Tibial nerve (tissue), 4 donors: ENCODE measurements around the gene LRRC19. TPM values are rescaled to one million over a fixed set of nuclear protein-coding genes. Genes with fewer than 3 reads are reported as not detected.

Experiments
- DNase-seq, 2 donors: peaks; one replicate each; pipeline ENCODE4 v3.0.0-alpha.2; 2019; ENCODE audit warnings: low spot score in 2 of 2
- H3K27ac ChIP-seq, 4 donors: fragments of 200-600 bp; sonication (generic) in 3 of 4; one replicate each; pipeline ENCODE4 v1.5.1; 2017 to 2019; ENCODE audit warnings: mild to moderate bottlenecking in 1 of 4
- H3K27me3 ChIP-seq, 2 donors: fragments of 200-600 bp; sonication (generic) in 1 of 2; one replicate each; pipeline versions ENCODE4 v1.5.1 to v1.6.0; 2017 to 2019
- H3K36me3 ChIP-seq, 3 donors: fragments of 200-600 bp; sonication (generic); one replicate each; pipeline ENCODE4 v1.5.1; 2018 to 2019
- H3K4me1 ChIP-seq, 4 donors: fragments of 200-600 bp; sonication (generic) in 3 of 4; one replicate each; pipeline ENCODE4 v1.5.1; 2017 to 2019
- H3K4me3 ChIP-seq, 4 donors: fragments of 200-600 bp; sonication (generic) in 3 of 4; one replicate each; pipeline ENCODE4 v1.5.1; 2017 to 2019; ENCODE audit warnings: mild to moderate bottlenecking in 1 of 4, moderate library complexity in 1 of 4
- H3K9me3 ChIP-seq, 4 donors: fragments of 200-600 bp; sonication (generic) in 3 of 4; one replicate each; pipeline ENCODE4 v1.5.1; 2017 to 2019
- EP300 ChIP-seq, 2 donors: sonication (generic); formaldehyde crosslinking; IDR thresholded peaks; one replicate each; pipeline ENCODE4 v1.6.1; 2017; ENCODE audit warnings: antibody characterized with exemption in 2 of 2, mild to moderate bottlenecking in 1 of 2
- POLR2A ChIP-seq, 2 donors: fragments of 450-650 bp; IDR thresholded peaks; one replicate each; pipeline ENCODE4 v1.6.1; 2017; ENCODE audit warnings: antibody characterized with exemption in 2 of 2, mild to moderate bottlenecking in 2 of 2, moderate library complexity in 2 of 2
- WGBS, 2 donors: methylation state at CpG; one replicate each; pipeline ENCODE4 v1.1.5; 2018; 5-methylcytosine and 5-hydroxymethylcytosine counted together
- total RNA-seq, 4 donors: library from RNA; depleted of rRNA; stranded (reverse); fragments of >200 nt; gene quantifications; one replicate each; pipeline ENCODE4 v1.1.0, GENCODE V29; 2016
- TF ChIP-seq, protein P1 (sequence below), 5 experiments: fragments of 200-600 bp in 3 of 5; fragments of 450-650 bp in 2 of 5; sonication (generic) in 3 of 5; IDR thresholded peaks; one replicate each; pipeline ENCODE4 v1.5.1; 2016 to 2019; ENCODE audit warnings: antibody characterized with exemption in 5 of 5, mild to moderate bottlenecking in 3 of 5, moderate library complexity in 2 of 5

The LRRC19 gene
- total RNA-seq, 4 donors from 2014 or later, result not detected

DNA sequence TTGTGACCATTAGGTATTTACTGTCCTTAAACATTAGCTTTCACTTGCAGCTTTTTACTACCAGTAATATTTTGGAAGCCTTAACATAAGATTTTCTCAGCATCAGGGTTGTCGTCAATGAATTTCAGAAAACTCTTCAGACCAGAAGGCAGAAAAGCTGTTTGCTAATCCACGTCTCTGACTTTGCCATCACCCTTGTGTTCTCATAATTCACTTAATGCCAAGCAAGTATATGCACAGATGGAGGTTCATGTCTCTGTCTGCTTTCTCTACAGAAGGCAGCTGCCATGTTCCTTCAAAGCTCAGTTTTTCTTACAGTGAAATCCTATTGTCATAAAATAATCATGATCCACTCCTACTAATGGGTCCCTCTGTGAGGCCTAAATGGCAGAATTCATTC, 37.7 kb upstream of the LRRC19 start:
- no peak for TF ChIP-seq EP300 (IDR thresholded peaks at IDR 0.05)
- no peak for TF ChIP-seq POLR2A (IDR thresholded peaks at IDR 0.05)
- TF ChIP-seq, protein P1, sequence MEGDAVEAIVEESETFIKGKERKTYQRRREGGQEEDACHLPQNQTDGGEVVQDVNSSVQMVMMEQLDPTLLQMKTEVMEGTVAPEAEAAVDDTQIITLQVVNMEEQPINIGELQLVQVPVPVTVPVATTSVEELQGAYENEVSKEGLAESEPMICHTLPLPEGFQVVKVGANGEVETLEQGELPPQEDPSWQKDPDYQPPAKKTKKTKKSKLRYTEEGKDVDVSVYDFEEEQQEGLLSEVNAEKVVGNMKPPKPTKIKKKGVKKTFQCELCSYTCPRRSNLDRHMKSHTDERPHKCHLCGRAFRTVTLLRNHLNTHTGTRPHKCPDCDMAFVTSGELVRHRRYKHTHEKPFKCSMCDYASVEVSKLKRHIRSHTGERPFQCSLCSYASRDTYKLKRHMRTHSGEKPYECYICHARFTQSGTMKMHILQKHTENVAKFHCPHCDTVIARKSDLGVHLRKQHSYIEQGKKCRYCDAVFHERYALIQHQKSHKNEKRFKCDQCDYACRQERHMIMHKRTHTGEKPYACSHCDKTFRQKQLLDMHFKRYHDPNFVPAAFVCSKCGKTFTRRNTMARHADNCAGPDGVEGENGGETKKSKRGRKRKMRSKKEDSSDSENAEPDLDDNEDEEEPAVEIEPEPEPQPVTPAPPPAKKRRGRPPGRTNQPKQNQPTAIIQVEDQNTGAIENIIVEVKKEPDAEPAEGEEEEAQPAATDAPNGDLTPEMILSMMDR (IDR thresholded peaks at IDR 0.05), result no peak
- Histone ChIP-seq H3K4me3 (no peak overlapping the region), H3K36me3 (peaks cover 0 to 18% (median 0%) of the 10 kb centered on the region in 3 donors), H3K27ac (no peak overlapping the region), H3K4me1 (no peaks in the 10 kb centered on the region), H3K27me3 (no peaks in the 10 kb centered on the region), H3K9me3 (no peaks in the 10 kb centered on the region)
- DNase-seq, result no peak
- 89 to 98% methylated on average over 2 of the region's 2 CpGs for WGBS, 2 donors

DNA sequence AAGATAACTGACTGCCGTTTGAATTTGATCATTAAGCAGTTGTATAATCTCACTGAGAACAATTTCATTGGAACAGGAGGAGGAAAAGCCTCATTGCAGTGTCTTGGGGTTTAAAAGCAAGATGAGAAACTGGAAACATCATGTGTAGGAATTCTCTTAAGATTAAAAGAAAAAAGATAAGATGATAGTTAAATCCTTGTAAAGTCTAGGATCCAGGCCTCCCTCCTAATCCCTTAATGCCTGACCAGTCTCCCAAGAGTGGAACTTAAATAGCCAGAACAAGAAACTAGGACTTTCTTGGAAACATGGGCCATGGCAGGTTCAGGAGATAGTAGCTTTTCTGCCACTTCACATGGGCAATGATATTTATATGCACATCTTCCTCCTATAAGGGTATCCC, 37.0 kb upstream of the LRRC19 start:
- WGBS, 2 donors, result 71 to 81% methylated on average over 1 of the region's 1 CpG
- H3K36me3 ChIP-seq, result peaks cover 0 to 25% (median 0%) of the 10 kb centered on the region in 3 donors

DNA sequence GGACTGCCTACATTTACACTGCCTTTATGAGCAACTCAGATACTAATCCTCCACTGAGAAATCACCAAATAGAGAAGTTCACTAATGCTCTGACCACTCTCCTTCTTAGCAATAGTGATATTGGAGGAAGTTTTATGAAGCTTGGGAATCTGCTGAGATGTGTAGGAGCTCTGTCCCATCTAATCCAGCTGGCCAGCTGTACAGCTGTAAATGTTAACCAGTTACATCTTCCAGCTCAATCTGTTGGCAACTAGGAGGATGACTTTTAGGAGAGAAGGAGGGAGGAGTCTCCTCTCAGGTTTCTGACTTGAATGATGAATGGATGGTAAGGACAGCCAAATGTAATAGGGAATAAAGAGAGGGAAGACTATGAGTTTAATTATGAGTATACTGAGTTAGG, 36.3 kb upstream of the LRRC19 start:
- Histone ChIP-seq H3K9me3 (no peaks in the 10 kb centered on the region), H3K4me1 (no peaks in the 10 kb centered on the region), H3K27me3 (no peaks in the 10 kb centered on the region), H3K36me3 (peaks cover 0 to 25% (median 0%) of the 10 kb centered on the region in 3 donors), H3K4me3 (no peak overlapping the region), H3K27ac (no peak overlapping the region)
- DNase-seq, result no peak
- TF ChIP-seq POLR2A (IDR thresholded peaks at IDR 0.05), result no peak
- TF ChIP-seq EP300 (IDR thresholded peaks at IDR 0.05), result no peak
- TF ChIP-seq, protein P1 (IDR thresholded peaks at IDR 0.05), result no peak

More for the DNA sequence above, 37.0 kb upstream of the LRRC19 start:
- Histone ChIP-seq H3K27me3 (no peaks in the 10 kb centered on the region), H3K4me3 (no peak overlapping the region), H3K9me3 (no peaks in the 10 kb centered on the region), H3K4me1 (no peaks in the 10 kb centered on the region), H3K27ac (no peak overlapping the region)
- DNase-seq, result no peak
- no peak for TF ChIP-seq EP300 (IDR thresholded peaks at IDR 0.05)
- no peak for TF ChIP-seq POLR2A (IDR thresholded peaks at IDR 0.05)
- TF ChIP-seq, protein P1 (IDR thresholded peaks at IDR 0.05), result no peak

DNA sequence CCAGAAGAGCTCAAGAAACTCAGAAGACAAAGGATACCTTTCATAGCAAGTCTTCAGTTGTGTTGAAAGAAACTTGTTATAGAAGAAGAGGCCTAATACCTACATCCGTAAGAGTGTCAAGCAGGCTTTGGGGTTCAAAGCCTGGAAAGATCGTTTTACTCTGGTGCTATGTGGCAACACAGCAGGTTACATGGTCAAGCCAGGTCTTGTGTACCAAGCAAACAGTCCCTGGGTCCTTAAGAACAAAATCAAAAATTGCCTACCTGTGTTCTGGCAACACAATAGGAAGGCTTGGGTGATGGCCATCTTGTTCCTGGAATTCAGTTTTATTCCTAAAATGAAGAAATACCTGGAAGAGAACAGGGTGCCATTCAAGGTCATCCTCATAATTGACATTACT, 32.0 kb upstream of the LRRC19 start:
- WGBS, 2 donors, result 88 to 93% methylated on average over 2 of the region's 2 CpGs
- H3K36me3 ChIP-seq, result peaks cover 0 to 19% (median 0%) of the 10 kb centered on the region in 3 donors
- no peak overlapping the region for H3K27ac ChIP-seq
- H3K4me1 ChIP-seq, result no peaks in the 10 kb centered on the region
- TF ChIP-seq EP300 (IDR thresholded peaks at IDR 0.05), result no peak
- TF ChIP-seq POLR2A (IDR thresholded peaks at IDR 0.05), result no peak
- TF ChIP-seq, protein P1 (IDR thresholded peaks at IDR 0.05), result no peak
- no peak for DNase-seq
- no peaks in the 10 kb centered on the region for H3K27me3 ChIP-seq
- no peaks in the 10 kb centered on the region for H3K9me3 ChIP-seq
- H3K4me3 ChIP-seq, result no peak overlapping the region

DNA sequence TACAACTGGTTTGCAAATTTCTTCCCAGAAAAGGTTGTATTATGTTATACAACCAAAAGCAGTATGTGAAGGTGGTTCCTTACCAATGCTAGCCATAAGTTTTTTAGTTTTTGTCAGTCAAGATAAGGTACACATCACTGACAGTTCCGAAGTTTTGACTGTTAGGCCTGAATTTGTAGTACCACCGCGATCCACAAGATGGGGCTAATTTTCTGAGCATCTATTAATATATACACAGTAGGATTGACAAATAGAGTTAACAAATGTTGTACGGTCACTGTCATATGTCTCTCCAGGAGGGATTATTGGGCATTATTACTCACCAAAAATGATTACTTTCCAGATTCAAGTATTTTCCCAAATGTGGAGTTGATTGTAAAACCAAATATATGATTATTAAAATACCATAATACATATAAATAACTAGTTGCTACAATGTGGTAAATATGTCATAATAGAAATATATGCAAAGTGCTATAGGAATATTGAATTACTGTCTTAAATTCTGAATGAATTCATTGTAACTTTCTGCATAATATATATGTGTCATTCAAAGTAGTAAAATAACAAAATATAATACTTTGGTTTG, 28.4 kb upstream of the LRRC19 start:
- no peaks in the 10 kb centered on the region for H3K27me3 ChIP-seq
- no peaks in the 10 kb centered on the region for H3K4me1 ChIP-seq
- no peaks in the 10 kb centered on the region for H3K9me3 ChIP-seq
- peaks cover 0 to 41% (median 0%) of the 10 kb centered on the region in 3 donors for H3K36me3 ChIP-seq
- WGBS, 2 donors, result 3 to 7% methylated on average over 4 of the region's 4 CpGs
- peak; percentile 40 to 82 for DNase-seq
- TF ChIP-seq, protein P1 (IDR thresholded peaks at IDR 0.05), result peak; percentile 70 to 77 (median 73)
- no peak for TF ChIP-seq EP300 (IDR thresholded peaks at IDR 0.05)
- H3K27ac ChIP-seq, result no peak overlapping the region
- no peak overlapping the region for H3K4me3 ChIP-seq
